GM13976 (cell line): ENCODE data around the gene POU1F1.
A peak's percentile ranks its signal among the peaks of the same experiment; 100 is the strongest.
"Not testable (repeated sequence)": the region's sequence is repeated elsewhere in the genome, so short reads cannot be mapped to it uniquely, and the experiment has no call there.

Source experiments
- DNase-seq: peaks from one replicate; pipeline ENCODE4 v3.0.0; 2012; ENCODE audit warnings: low spot score
- CTCF ChIP-seq: IDR thresholded peaks from 2 replicates; pipeline ENCODE4 v1.5.1; 2012; ENCODE audit warnings: borderline replicate concordance, mild to moderate bottlenecking; ENCODE audit not compliant: insufficient read depth; ENCODE audit errors: extremely low read depth, missing control alignments, control extremely low read depth
- in situ Hi-C: fragments of 300-500 bp; cut with MboI; formaldehyde crosslinking; loops from one replicate; pipeline ENCODE4 v1.12.0; 2022; ENCODE audit warnings: low sequenced_read_pairs, mixed read lengths, inconsistent platforms; ENCODE audit not compliant: unreplicated experiment

POU1F1 gene

GRCh38 chr3:87311309-87311708 is 34.9 kb upstream of the POU1F1 start:
- in situ Hi-C loops = no loop called here
- no peak for DNase-seq
- TF ChIP-seq CTCF = no peak

GRCh38 chr3:87309601-87310000 is 33.2 kb upstream of the POU1F1 start:
- TF ChIP-seq CTCF = no peak
- in situ Hi-C loops = no loop called here
- DNase-seq = no peak

- TF ChIP-seq CTCF = no peak
- in situ Hi-C loops = no loop called here
- no peak for DNase-seq
These were observed 31.4 kb upstream of the POU1F1 start for GRCh38 chr3:87307805-87308204.

GRCh38 chr3:87305517-87305916 is 29.1 kb upstream of the POU1F1 start:
- no peak for TF ChIP-seq CTCF
- in situ Hi-C loops = no loop called here
- no peak for DNase-seq

GRCh38 chr3:87305031-87305430 is 28.6 kb upstream of the POU1F1 start:
- DNase-seq, in situ Hi-C loops: not testable (repeated sequence)

GRCh38 chr3:87298111-87298718 is 21.8 kb upstream of the POU1F1 start:
- peak; percentile 34 for DNase-seq
- in situ Hi-C loops = no loop called here
- TF ChIP-seq CTCF = peak; percentile 38

GRCh38 chr3:87288446-87288845 is 12.1 kb upstream of the POU1F1 start:
- in situ Hi-C loops = no loop called here
- TF ChIP-seq CTCF = no peak

GRCh38 chr3:87287011-87287410 is 10.6 kb upstream of the POU1F1 start:
- no peak for TF ChIP-seq CTCF
- in situ Hi-C loops = no loop called here
- no peak for DNase-seq

More at GRCh38 chr3:87288446-87288845, 12.1 kb upstream of the POU1F1 start:
- DNase-seq = no peak
